ENCODE data around the gene CNFN.

CNFN gene

DNA sequence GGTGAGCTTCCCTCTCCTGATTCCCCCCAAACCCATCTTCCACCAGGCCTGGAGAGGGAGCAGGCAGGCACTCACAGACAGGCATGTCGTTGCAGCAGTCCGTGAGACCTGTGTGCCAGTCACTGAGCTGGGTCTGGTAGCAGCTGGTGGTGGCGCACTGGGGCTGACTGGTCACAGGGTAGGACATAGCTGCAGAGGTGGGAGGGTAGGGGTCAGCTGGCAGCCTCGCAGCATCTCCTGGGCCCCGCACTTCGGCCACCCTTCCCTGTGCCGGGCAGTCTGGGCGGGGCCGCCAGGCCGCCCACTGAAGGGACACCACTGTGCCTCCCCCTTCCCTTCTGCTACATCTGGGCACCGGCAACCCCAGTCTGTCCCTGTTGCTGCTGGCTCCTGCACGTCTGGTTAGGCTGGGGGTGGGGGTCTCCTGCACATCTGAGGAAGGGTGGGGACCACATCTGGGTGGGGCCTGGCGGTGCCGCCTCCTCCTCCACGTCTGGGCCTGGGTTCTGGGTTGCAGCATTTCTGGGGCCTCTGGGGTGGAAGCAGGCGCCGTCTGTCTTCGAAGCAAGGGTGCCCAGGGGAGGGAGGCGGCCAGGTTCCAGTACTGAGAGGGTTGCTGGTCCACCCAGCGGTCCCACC is 1.1 kb downstream of the CNFN start:
- no peak overlapping the region for H3K27ac ChIP-seq (ENCODE audit: low read depth, low read length, poor library complexity, severe bottlenecking)

DNA sequence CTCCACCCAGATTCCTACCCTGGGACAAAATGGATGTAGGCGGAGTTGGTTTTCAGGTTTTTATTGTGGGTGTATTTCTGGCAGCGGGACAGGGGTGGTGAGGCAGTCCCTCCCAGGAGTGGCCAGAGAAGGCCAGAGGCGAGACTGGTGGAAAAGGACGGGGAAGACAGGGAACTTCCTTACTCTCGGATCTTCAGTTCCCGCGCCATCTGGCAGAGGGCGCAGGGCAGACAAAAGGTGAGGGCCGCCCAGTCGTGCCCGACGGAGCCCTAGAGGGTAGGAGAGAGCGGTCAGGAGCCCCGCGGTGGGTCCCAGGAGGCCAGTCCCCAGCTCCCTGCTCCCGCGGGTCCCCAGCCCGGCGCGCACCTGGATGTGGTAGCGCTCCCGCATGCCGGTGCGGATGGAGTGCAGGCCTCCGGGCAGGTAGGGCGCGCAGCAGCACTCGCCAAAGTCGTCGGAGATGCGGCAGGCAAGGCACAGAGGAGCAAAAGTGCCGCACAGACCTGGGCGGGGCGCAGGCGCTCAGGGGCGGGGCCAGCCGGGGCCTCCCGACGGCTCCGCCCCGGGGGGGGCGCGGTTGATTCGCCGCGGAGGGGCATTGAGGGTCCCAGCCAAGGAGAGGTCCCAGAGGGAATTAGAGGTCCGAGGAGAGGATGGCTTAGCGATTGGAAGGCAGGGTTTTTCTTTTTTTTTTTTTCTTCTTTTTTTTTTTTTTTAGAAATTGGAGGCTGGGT is 3.0 kb downstream of the CNFN start:
- Histone ChIP-seq H3K4me3 (ENCODE audit: low read depth, low read length, poor library complexity, severe bottlenecking) (peak overlapping the region; percentile 53), H3K27ac (ENCODE audit: low read depth, low read length, poor library complexity, severe bottlenecking) (no peak overlapping the region), H4K20me1 (ENCODE audit: insufficient read depth, low read length) (no peaks in the 10 kb centered on the region), H3K9me3 (ENCODE audit: low read length) (no peaks in the 10 kb centered on the region), H3K27me3 (ENCODE audit: insufficient read depth, low read length) (no peaks in the 10 kb centered on the region; the same call in 1 of the 2 replicates), H3K79me2 (ENCODE audit: insufficient read depth, low read length) (no peaks in the 10 kb centered on the region), H3F3A (ENCODE audit: insufficient read depth, low read length) (no peaks in the 10 kb centered on the region), H3K9me2 (ENCODE audit: low read depth, low read length) (no peaks in the 10 kb centered on the region), H2AFZ (ENCODE audit: low read length) (no peak overlapping the region), H3K36me3 (ENCODE audit: insufficient read depth, low read length) (no peaks in the 10 kb centered on the region), H3K4me2 (ENCODE audit: low read length) (peak overlapping the region; percentile 64), H3K4me1 (ENCODE audit: insufficient read depth, low read length, severe bottlenecking) (peaks cover 7% of the 10 kb centered on the region), H3K9ac (ENCODE audit: low read length) (peak overlapping the region; percentile 26; the same call in 1 of the 2 replicates)
- TF ChIP-seq EZH2 (IDR thresholded peaks at IDR 0.05; ENCODE audit: borderline replicate concordance, low read length) (no peak), CTCF (IDR thresholded peaks at IDR 0.05; ENCODE audit: low read length) (peak; percentile 72)

More for the DNA sequence above, 1.1 kb downstream of the CNFN start:
- H3K36me3 ChIP-seq (ENCODE audit: insufficient read depth, low read length): no peaks in the 10 kb centered on the region
- H2AFZ ChIP-seq (ENCODE audit: low read length): no peak overlapping the region
- no peak overlapping the region for H3K9ac ChIP-seq (ENCODE audit: low read length)
- H4K20me1 ChIP-seq (ENCODE audit: insufficient read depth, low read length): no peaks in the 10 kb centered on the region
- H3K9me3 ChIP-seq (ENCODE audit: low read length): no peaks in the 10 kb centered on the region
- no peak overlapping the region for H3K4me2 ChIP-seq (ENCODE audit: low read length)
- TF ChIP-seq CTCF (IDR thresholded peaks at IDR 0.05; ENCODE audit: low read length) (no peak), EZH2 (IDR thresholded peaks at IDR 0.05; ENCODE audit: borderline replicate concordance, low read length) (no peak)
- no peaks in the 10 kb centered on the region for H3K79me2 ChIP-seq (ENCODE audit: insufficient read depth, low read length)
- no peaks in the 10 kb centered on the region; the same call in 1 of the 2 replicates for H3K27me3 ChIP-seq (ENCODE audit: insufficient read depth, low read length)
- H3F3A ChIP-seq (ENCODE audit: insufficient read depth, low read length): no peaks in the 10 kb centered on the region
- H3K9me2 ChIP-seq (ENCODE audit: low read depth, low read length): no peaks in the 10 kb centered on the region
- H3K4me3 ChIP-seq (ENCODE audit: low read depth, low read length, poor library complexity, severe bottlenecking): no peak overlapping the region
- H3K4me1 ChIP-seq (ENCODE audit: insufficient read depth, low read length, severe bottlenecking): peaks cover 7% of the 10 kb centered on the region

DNA sequence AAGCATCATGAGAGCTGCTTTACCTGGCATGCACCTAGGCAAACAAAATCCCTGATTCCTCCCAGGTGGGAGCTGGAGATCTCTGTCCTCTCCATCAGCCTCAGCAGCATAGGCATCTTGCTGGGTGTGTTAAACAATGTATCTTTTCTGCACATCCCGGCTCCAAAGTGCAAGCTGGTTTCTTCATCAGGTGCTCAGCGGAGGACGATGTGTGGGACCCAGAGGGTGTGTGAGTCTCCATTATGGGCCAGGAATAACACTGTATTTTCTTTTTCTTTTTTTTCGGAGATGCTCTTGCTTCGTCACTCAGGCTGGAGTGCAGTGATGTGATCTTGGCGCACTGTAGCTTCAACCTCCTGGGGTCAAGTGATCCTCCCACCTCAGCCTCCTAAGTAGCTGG is 9.9 kb downstream of the CNFN start:
- no peaks in the 10 kb centered on the region for H3F3A ChIP-seq (ENCODE audit: insufficient read depth, low read length)
- no peaks in the 10 kb centered on the region for H3K9me2 ChIP-seq (ENCODE audit: low read depth, low read length)

More for the DNA sequence above, 9.9 kb downstream of the CNFN start:
- no peak overlapping the region for H3K9ac ChIP-seq (ENCODE audit: low read length)
- no peak overlapping the region for H3K4me3 ChIP-seq (ENCODE audit: low read depth, low read length, poor library complexity, severe bottlenecking)
- no peaks in the 10 kb centered on the region for H3K4me1 ChIP-seq (ENCODE audit: insufficient read depth, low read length, severe bottlenecking)
- no peaks in the 10 kb centered on the region for H3K9me3 ChIP-seq (ENCODE audit: low read length)
- H3K27ac ChIP-seq (ENCODE audit: low read depth, low read length, poor library complexity, severe bottlenecking): no peak overlapping the region
- TF ChIP-seq CTCF (IDR thresholded peaks at IDR 0.05; ENCODE audit: low read length): no peak
- no peak for TF ChIP-seq EZH2 (IDR thresholded peaks at IDR 0.05; ENCODE audit: borderline replicate concordance, low read length)
- H3K27me3 ChIP-seq (ENCODE audit: insufficient read depth, low read length): peaks cover 13% of the 10 kb centered on the region
- H3K36me3 ChIP-seq (ENCODE audit: insufficient read depth, low read length): no peaks in the 10 kb centered on the region; the same call in 1 of the 2 replicates
- H3K4me2 ChIP-seq (ENCODE audit: low read length): no peak overlapping the region
- H3K79me2 ChIP-seq (ENCODE audit: insufficient read depth, low read length): no peaks in the 10 kb centered on the region
- H4K20me1 ChIP-seq (ENCODE audit: insufficient read depth, low read length): no peaks in the 10 kb centered on the region
- H2AFZ ChIP-seq (ENCODE audit: low read length): no peak overlapping the region

All from OCI-LY1 (cell line).